Tibial nerve (tissue), 4 donors: ENCODE results near the gene RPS18. TPM values are rescaled to one million over a fixed set of nuclear protein-coding genes. Genes with fewer than 3 reads are reported as not detected.
A peak's percentile ranks its signal among the peaks of the same experiment; 100 is the strongest.
"Not testable (repeated sequence)": the region's sequence is repeated elsewhere in the genome, so short reads cannot be mapped to it uniquely, and the experiment has no call there.

Experiments
- DNase-seq, 2 donors: peaks; one replicate each; pipeline ENCODE4 v3.0.0-alpha.2; 2019; ENCODE audit warnings: low spot score in 2 of 2
- H3K27ac ChIP-seq, 4 donors: fragments of 200-600 bp; sonication (generic) in 3 of 4; one replicate each; pipeline ENCODE4 v1.5.1; 2017 to 2019; ENCODE audit warnings: mild to moderate bottlenecking in 1 of 4
- H3K27me3 ChIP-seq, 2 donors: fragments of 200-600 bp; sonication (generic) in 1 of 2; one replicate each; pipeline versions ENCODE4 v1.5.1 to v1.6.0; 2017 to 2019
- H3K36me3 ChIP-seq, 3 donors: fragments of 200-600 bp; sonication (generic); one replicate each; pipeline ENCODE4 v1.5.1; 2018 to 2019
- H3K4me1 ChIP-seq, 4 donors: fragments of 200-600 bp; sonication (generic) in 3 of 4; one replicate each; pipeline ENCODE4 v1.5.1; 2017 to 2019
- H3K4me3 ChIP-seq, 4 donors: fragments of 200-600 bp; sonication (generic) in 3 of 4; one replicate each; pipeline ENCODE4 v1.5.1; 2017 to 2019; ENCODE audit warnings: mild to moderate bottlenecking in 1 of 4, moderate library complexity in 1 of 4
- H3K9me3 ChIP-seq, 4 donors: fragments of 200-600 bp; sonication (generic) in 3 of 4; one replicate each; pipeline ENCODE4 v1.5.1; 2017 to 2019
- CTCF ChIP-seq, 5 experiments: fragments of 200-600 bp in 3 of 5; fragments of 450-650 bp in 2 of 5; sonication (generic) in 3 of 5; IDR thresholded peaks; one replicate each; pipeline ENCODE4 v1.5.1; 2016 to 2019; ENCODE audit warnings: antibody characterized with exemption in 5 of 5, mild to moderate bottlenecking in 3 of 5, moderate library complexity in 2 of 5
- EP300 ChIP-seq, 2 donors: sonication (generic); formaldehyde crosslinking; IDR thresholded peaks; one replicate each; pipeline ENCODE4 v1.6.1; 2017; ENCODE audit warnings: antibody characterized with exemption in 2 of 2, mild to moderate bottlenecking in 1 of 2
- POLR2A ChIP-seq, 2 donors: fragments of 450-650 bp; IDR thresholded peaks; one replicate each; pipeline ENCODE4 v1.6.1; 2017; ENCODE audit warnings: antibody characterized with exemption in 2 of 2, mild to moderate bottlenecking in 2 of 2, moderate library complexity in 2 of 2
- WGBS, 2 donors: methylation state at CpG; one replicate each; pipeline ENCODE4 v1.1.5; 2018; 5-methylcytosine and 5-hydroxymethylcytosine counted together
- total RNA-seq, 4 donors: library from RNA; depleted of rRNA; stranded (reverse); fragments of >200 nt; gene quantifications; one replicate each; pipeline ENCODE4 v1.1.0, GENCODE V29; 2016

RPS18 gene
- total RNA-seq, 4 donors from 2014 or later: 2,115 to 2,529 (median 2,306) TPM

GRCh38 chr6:33271117-33271467, 783 bp upstream of the RPS18 start:
- DNase-seq: no peak
- peaks cover 0 to 72% (median 37%) of the 10 kb centered on the region in 3 donors for H3K36me3 ChIP-seq
- no peaks in the 10 kb centered on the region for H3K9me3 ChIP-seq
- peaks cover 3 to 60% (median 40%) of the 10 kb centered on the region in 4 donors for H3K4me1 ChIP-seq
- H3K27ac ChIP-seq: peak overlapping the region; percentile 82 to 96 (median 90)
- H3K4me3 ChIP-seq: peak overlapping the region; percentile 80 to 94 (median 82)
- WGBS, 2 donors: 1 to 2% methylated on average over 7 of the region's 7 CpGs
- no peaks in the 10 kb centered on the region for H3K27me3 ChIP-seq
- TF ChIP-seq POLR2A (IDR thresholded peaks at IDR 0.05): no peak
- TF ChIP-seq EP300 (IDR thresholded peaks at IDR 0.05): no peak
- no peak for TF ChIP-seq CTCF (IDR thresholded peaks at IDR 0.05)

GRCh38 chr6:33272275-33273128, 627 bp downstream of the RPS18 start:
- TF ChIP-seq POLR2A (IDR thresholded peaks at IDR 0.05) (no peak), EP300 (IDR thresholded peaks at IDR 0.05) (no peak), CTCF (IDR thresholded peaks at IDR 0.05) (no peak)
- H3K27ac ChIP-seq: peak overlapping the region; percentile 29 to 96 (median 90)
- no peaks in the 10 kb centered on the region for H3K9me3 ChIP-seq
- H3K27me3 ChIP-seq: no peaks in the 10 kb centered on the region
- peaks cover 0 to 62% (median 24%) of the 10 kb centered on the region in 3 donors for H3K36me3 ChIP-seq
- H3K4me3 ChIP-seq: peak overlapping the region; percentile 80 to 94 (median 82)
- no peak for DNase-seq
- H3K4me1 ChIP-seq: peaks cover 3 to 70% (median 50%) of the 10 kb centered on the region in 4 donors
- WGBS, 2 donors: 14 to 15% methylated on average over 22 of the region's 22 CpGs

DNA sequence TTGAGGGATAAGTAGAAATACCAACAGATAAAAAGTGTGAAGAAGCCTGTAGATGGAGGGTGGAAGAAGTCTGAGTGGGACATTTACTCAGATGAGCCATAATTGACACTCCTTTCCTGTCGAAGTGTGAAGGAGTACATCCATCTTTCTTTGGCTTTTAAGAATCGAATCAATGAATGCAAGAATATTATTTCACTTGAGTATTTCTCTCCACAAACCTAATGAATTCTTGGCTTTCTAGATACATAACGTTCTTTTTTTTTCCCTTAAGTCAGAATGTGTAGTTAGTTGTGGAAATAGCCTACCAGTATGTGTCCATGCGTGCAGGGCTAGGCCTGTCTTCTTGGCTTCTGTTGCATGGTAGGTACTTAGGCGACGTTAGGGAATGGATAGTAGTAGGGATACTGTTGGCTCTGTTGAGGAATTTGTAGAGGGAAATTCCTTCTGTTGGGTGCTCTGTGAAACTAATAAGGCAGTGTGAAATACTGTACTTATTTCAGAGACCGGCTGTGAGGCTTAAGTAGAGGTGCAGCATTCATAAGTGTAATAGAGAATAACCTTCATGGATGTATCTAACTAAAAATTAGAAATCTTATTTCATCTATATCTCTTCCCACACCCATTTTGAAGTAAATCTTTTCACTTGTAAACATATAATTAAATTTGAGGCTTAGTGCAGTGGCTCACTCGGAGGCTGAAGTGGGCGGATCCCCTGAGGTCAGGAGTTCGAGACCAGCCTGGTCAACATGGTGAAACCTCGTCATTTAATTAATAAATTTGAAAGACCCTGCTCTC, 1.5 kb downstream of the RPS18 start:
- peaks cover 0 to 54% (median 16%) of the 10 kb centered on the region in 3 donors for H3K36me3 ChIP-seq
- no peak for TF ChIP-seq EP300 (IDR thresholded peaks at IDR 0.05)
- no peak for TF ChIP-seq POLR2A (IDR thresholded peaks at IDR 0.05)
- TF ChIP-seq CTCF (IDR thresholded peaks at IDR 0.05): no peak
- DNase-seq: no peak
- peak overlapping the region in 3 of 4 donors; percentile 80 to 94 (median 82) for H3K4me3 ChIP-seq
- peak overlapping the region in 3 of 4 donors; percentile 86 to 96 (median 93) for H3K27ac ChIP-seq
- peaks cover 3 to 78% (median 56%) of the 10 kb centered on the region in 4 donors for H3K4me1 ChIP-seq
- H3K9me3 ChIP-seq: no peaks in the 10 kb centered on the region
- 61% methylated on average over 11 of the region's 11 CpGs for WGBS, 2 donors
- no peaks in the 10 kb centered on the region for H3K27me3 ChIP-seq

GRCh38 chr6:33273924-33274902, 2.3 kb downstream of the RPS18 start:
- H3K27ac ChIP-seq: no peak overlapping the region
- DNase-seq: no peak
- no peak for TF ChIP-seq EP300 (IDR thresholded peaks at IDR 0.05)
- TF ChIP-seq POLR2A (IDR thresholded peaks at IDR 0.05): no peak
- TF ChIP-seq CTCF (IDR thresholded peaks at IDR 0.05): no peak
- no peaks in the 10 kb centered on the region for H3K27me3 ChIP-seq
- no peak overlapping the region for H3K4me3 ChIP-seq
- H3K9me3 ChIP-seq: no peaks in the 10 kb centered on the region
- peaks cover 3 to 80% (median 57%) of the 10 kb centered on the region in 4 donors for H3K4me1 ChIP-seq
- 70 to 71% methylated on average over 14 of the region's 14 CpGs for WGBS, 2 donors
- peaks cover 0 to 54% (median 16%) of the 10 kb centered on the region in 3 donors for H3K36me3 ChIP-seq

DNA sequence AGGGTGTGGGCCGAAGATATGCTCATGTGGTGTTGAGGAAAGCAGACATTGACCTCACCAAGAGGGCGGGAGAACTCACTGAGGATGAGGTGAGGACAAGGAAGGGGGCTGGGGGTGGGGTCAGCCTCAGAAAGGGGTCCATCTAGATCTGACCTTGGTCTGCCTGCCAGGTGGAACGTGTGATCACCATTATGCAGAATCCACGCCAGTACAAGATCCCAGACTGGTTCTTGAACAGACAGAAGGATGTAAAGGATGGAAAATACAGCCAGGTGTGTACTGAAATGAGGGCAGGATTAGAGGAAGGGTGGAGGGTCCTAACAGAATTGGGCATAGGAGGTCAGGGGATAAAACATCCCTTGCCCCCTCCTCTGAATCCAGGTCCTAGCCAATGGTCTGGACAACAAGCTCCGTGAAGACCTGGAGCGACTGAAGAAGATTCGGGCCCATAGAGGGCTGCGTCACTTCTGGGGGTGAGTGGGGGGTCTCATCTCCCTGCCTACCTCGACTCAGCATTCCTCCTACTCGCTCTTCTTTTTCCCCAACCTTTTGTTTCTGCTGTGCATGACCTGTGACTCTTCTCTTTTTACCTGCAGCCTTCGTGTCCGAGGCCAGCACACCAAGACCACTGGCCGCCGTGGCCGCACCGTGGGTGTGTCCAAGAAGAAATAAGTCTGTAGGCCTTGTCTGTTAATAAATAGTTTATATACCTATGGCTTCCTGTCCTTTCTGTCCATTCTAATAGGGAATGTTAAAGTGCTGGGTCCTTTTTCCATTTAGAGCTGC, 4.1 kb downstream of the RPS18 start:
- not testable (repeated sequence) for H3K27me3 ChIP-seq, H3K9me3 ChIP-seq, DNase-seq
- Histone ChIP-seq H3K36me3 (peaks cover 0 to 60% (median 25%) of the 10 kb centered on the region in 3 donors), H3K4me3 (peak overlapping the region in 3 of 4 donors; percentile 65 to 95 (median 70)), H3K27ac (peak overlapping the region in 3 of 4 donors; percentile 85 to 95 (median 89)), H3K4me1 (peaks cover 3 to 69% (median 54%) of the 10 kb centered on the region in 4 donors)
- 73 to 74% methylated on average over 16 of the region's 16 CpGs for WGBS, 2 donors
